ENCODE data around the gene EREG.

EREG gene

GRCh38 chr4:74320559-74321118 is 44.3 kb upstream of the EREG start:
- peak; percentile 41 for DNase-seq (ENCODE audit: low read depth)
- H3K4me3 ChIP-seq (ENCODE audit: low read length), result no peak overlapping the region
- TF ChIP-seq CTCF (conservative IDR thresholded peaks at IDR 0.05; ENCODE audit: low read length), result peak; percentile 60

- TF ChIP-seq CTCF (conservative IDR thresholded peaks at IDR 0.05; ENCODE audit: low read length), result no peak
- no peak overlapping the region for H3K4me3 ChIP-seq (ENCODE audit: low read length)
- DNase-seq (ENCODE audit: low read depth), result no peak
Measured at GRCh38 chr4:74322301-74322700, 42.6 kb upstream of the EREG start.

GRCh38 chr4:74323663-74324062 is 41.3 kb upstream of the EREG start:
- no peak for DNase-seq (ENCODE audit: low read depth)
- H3K4me3 ChIP-seq (ENCODE audit: low read length), result no peak overlapping the region
- no peak for TF ChIP-seq CTCF (conservative IDR thresholded peaks at IDR 0.05; ENCODE audit: low read length)

- DNase-seq (ENCODE audit: low read depth), result no peak
- TF ChIP-seq CTCF (conservative IDR thresholded peaks at IDR 0.05; ENCODE audit: low read length), result no peak
Measured at GRCh38 chr4:74324262-74324661, 40.7 kb upstream of the EREG start.

GRCh38 chr4:74325886-74326285 is 39.1 kb upstream of the EREG start:
- DNase-seq (ENCODE audit: low read depth), result no peak
- H3K4me3 ChIP-seq (ENCODE audit: low read length), result no peak overlapping the region
- no peak for TF ChIP-seq CTCF (conservative IDR thresholded peaks at IDR 0.05; ENCODE audit: low read length)

More at GRCh38 chr4:74324262-74324661, 40.7 kb upstream of the EREG start:
- no peak overlapping the region for H3K4me3 ChIP-seq (ENCODE audit: low read length)

GRCh38 chr4:74327762-74328161 is 37.2 kb upstream of the EREG start:
- no peak for DNase-seq (ENCODE audit: low read depth)
- TF ChIP-seq CTCF (conservative IDR thresholded peaks at IDR 0.05; ENCODE audit: low read length), result no peak
- H3K4me3 ChIP-seq (ENCODE audit: low read length), result no peak overlapping the region

GRCh38 chr4:74328501-74328900 is 36.4 kb upstream of the EREG start:
- no peak for TF ChIP-seq CTCF (conservative IDR thresholded peaks at IDR 0.05; ENCODE audit: low read length)
- no peak for DNase-seq (ENCODE audit: low read depth)
- H3K4me3 ChIP-seq (ENCODE audit: low read length), result no peak overlapping the region
